Measurements from ENCODE around the gene EVPLL.
"Not testable (repeated sequence)": the region's sequence is repeated elsewhere in the genome, so short reads cannot be mapped to it uniquely, and the experiment has no call there.

The EVPLL gene

DNA sequence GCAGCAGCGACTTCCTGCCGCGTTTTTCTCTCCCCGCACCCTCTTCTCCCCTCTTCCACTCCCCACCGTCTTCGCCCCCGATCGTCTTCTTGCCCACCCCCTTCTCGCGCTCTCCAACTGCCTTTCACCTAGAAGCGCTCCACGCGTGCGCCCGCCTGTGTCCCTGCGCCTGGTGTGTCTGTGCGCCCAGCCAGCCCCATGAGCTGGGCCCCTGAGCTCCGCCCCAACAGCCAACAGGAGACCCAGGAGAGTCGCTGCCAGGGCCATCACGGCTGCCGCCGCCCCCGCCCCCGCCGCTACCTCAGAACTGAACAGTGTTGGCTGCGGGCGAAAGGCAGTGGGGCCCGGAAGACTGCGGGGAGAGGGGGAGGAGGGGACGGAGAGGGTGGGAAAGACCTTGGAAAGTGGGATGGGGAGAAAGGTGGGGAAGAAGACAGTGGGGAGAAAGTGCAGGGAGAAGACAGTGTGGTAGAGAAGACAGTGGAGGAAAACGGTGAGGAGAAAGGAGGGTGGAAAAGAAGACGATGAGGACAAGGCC lies 34.5 kb downstream of the EVPLL start:
- not testable (repeated sequence) for H3K27ac ChIP-seq (ENCODE audit: low read length)
- H3K9ac ChIP-seq (ENCODE audit: low read length) = 0 out of 2 replicates have a peak overlapping the region, but pooled peaks have one; percentile 32

DNA sequence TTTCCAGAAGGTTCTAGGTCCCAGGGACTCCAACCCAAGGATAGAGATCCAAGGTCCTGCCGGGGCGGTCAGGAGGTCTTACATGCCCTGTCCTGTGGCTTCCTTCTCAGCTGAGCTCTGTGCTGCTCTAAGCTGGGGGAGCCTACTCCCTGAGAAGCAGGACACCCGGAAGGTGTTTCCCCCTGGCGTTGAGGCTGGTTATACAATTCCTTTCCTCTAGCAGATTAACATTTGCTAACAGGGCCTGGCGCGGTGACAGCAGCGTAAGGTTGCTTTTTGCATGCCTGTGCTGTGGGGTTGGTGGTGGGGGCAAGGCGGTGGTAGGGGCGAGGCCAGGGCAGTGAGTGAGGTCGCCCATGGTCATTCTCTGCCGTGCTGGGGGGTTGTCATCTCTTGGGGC lies 43.9 kb downstream of the EVPLL start:
- H3K27me3 ChIP-seq (ENCODE audit: low read depth, low read length); H3K36me3 ChIP-seq (replicated peaks; ENCODE audit: low read depth, low read length); H3K9me3 ChIP-seq (ENCODE audit: insufficient read depth, low read length); H3K27ac ChIP-seq (ENCODE audit: low read length); H2AFZ ChIP-seq (ENCODE audit: low read depth, low read length); H4K20me1 ChIP-seq (ENCODE audit: insufficient read depth, low read length); H3K4me3 ChIP-seq (ENCODE audit: low read length); H3K9ac ChIP-seq (ENCODE audit: low read length); H3K79me2 ChIP-seq (ENCODE audit: low read length); H3K4me1 ChIP-seq (ENCODE audit: low read length); H3K4me2 ChIP-seq (ENCODE audit: low read length): not testable (repeated sequence)

More for the DNA sequence above, 34.5 kb downstream of the EVPLL start:
- not testable (repeated sequence) for H3K79me2 ChIP-seq (ENCODE audit: low read length); H2AFZ ChIP-seq (ENCODE audit: low read depth, low read length); H4K20me1 ChIP-seq (ENCODE audit: insufficient read depth, low read length); H3K27me3 ChIP-seq (ENCODE audit: low read depth, low read length); H3K9me3 ChIP-seq (ENCODE audit: insufficient read depth, low read length); H3K36me3 ChIP-seq (replicated peaks; ENCODE audit: low read depth, low read length); H3K4me1 ChIP-seq (ENCODE audit: low read length); H3K4me2 ChIP-seq (ENCODE audit: low read length)
- 0 out of 2 replicates have a peak overlapping the region, but pooled peaks have one; percentile 61 for H3K4me3 ChIP-seq (ENCODE audit: low read length)

GRCh38 chr17:18422464-18422863 lies 44.9 kb downstream of the EVPLL start:
- H3K4me1 ChIP-seq (ENCODE audit: low read length); H3K9ac ChIP-seq (ENCODE audit: low read length); H3K27me3 ChIP-seq (ENCODE audit: low read depth, low read length); H3K79me2 ChIP-seq (ENCODE audit: low read length); H3K4me2 ChIP-seq (ENCODE audit: low read length); H4K20me1 ChIP-seq (ENCODE audit: insufficient read depth, low read length); H3K36me3 ChIP-seq (replicated peaks; ENCODE audit: low read depth, low read length); H3K9me3 ChIP-seq (ENCODE audit: insufficient read depth, low read length); H3K27ac ChIP-seq (ENCODE audit: low read length); H2AFZ ChIP-seq (ENCODE audit: low read depth, low read length); H3K4me3 ChIP-seq (ENCODE audit: low read length): not testable (repeated sequence)

- H3K4me1 ChIP-seq (ENCODE audit: low read length); H3K4me3 ChIP-seq (ENCODE audit: low read length): not testable (repeated sequence)
Measured at GRCh38 chr17:18423015-18423414, 45.4 kb downstream of the EVPLL start.

DNA sequence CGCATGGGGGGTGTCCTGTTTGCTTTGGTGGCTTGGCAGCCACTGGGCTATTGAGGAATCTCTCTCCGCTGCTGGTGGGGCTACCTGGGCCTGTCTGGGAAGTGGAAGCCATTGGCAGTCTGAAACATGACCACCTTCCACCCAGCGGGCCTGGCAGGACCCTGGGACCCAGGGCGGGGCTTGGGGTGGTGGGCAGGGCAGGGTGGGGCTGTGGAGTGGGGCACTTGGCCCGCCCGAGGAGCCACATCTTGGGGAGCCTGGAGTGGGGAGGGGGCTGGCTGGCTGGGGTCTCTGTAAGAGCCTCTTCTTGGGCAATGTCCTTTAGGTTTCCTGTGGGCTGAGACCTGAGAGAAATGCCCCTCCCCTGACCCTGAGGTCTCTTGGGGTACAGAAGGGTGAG lies 48.0 kb downstream of the EVPLL start:
- not testable (repeated sequence) for H3K27me3 ChIP-seq (ENCODE audit: low read depth, low read length); H3K9ac ChIP-seq (ENCODE audit: low read length); H3K79me2 ChIP-seq (ENCODE audit: low read length); H3K4me1 ChIP-seq (ENCODE audit: low read length); H3K27ac ChIP-seq (ENCODE audit: low read length); H3K4me2 ChIP-seq (ENCODE audit: low read length); H3K4me3 ChIP-seq (ENCODE audit: low read length); H3K36me3 ChIP-seq (replicated peaks; ENCODE audit: low read depth, low read length); H2AFZ ChIP-seq (ENCODE audit: low read depth, low read length); H4K20me1 ChIP-seq (ENCODE audit: insufficient read depth, low read length); H3K9me3 ChIP-seq (ENCODE audit: insufficient read depth, low read length)

More at GRCh38 chr17:18423015-18423414, 45.4 kb downstream of the EVPLL start:
- H3K36me3 ChIP-seq (replicated peaks; ENCODE audit: low read depth, low read length); H3K9ac ChIP-seq (ENCODE audit: low read length); H3K27ac ChIP-seq (ENCODE audit: low read length); H4K20me1 ChIP-seq (ENCODE audit: insufficient read depth, low read length); H3K9me3 ChIP-seq (ENCODE audit: insufficient read depth, low read length); H3K27me3 ChIP-seq (ENCODE audit: low read depth, low read length); H3K79me2 ChIP-seq (ENCODE audit: low read length); H2AFZ ChIP-seq (ENCODE audit: low read depth, low read length); H3K4me2 ChIP-seq (ENCODE audit: low read length): not testable (repeated sequence)

- not testable (repeated sequence) for H2AFZ ChIP-seq (ENCODE audit: low read depth, low read length); H3K4me3 ChIP-seq (ENCODE audit: low read length); H3K9ac ChIP-seq (ENCODE audit: low read length); H3K79me2 ChIP-seq (ENCODE audit: low read length); H3K36me3 ChIP-seq (replicated peaks; ENCODE audit: low read depth, low read length); H3K4me2 ChIP-seq (ENCODE audit: low read length); H3K4me1 ChIP-seq (ENCODE audit: low read length); H3K27ac ChIP-seq (ENCODE audit: low read length); H3K27me3 ChIP-seq (ENCODE audit: low read depth, low read length); H3K9me3 ChIP-seq (ENCODE audit: insufficient read depth, low read length); H4K20me1 ChIP-seq (ENCODE audit: insufficient read depth, low read length)
Measured at GRCh38 chr17:18426639-18427038, 49.1 kb downstream of the EVPLL start.

DNA sequence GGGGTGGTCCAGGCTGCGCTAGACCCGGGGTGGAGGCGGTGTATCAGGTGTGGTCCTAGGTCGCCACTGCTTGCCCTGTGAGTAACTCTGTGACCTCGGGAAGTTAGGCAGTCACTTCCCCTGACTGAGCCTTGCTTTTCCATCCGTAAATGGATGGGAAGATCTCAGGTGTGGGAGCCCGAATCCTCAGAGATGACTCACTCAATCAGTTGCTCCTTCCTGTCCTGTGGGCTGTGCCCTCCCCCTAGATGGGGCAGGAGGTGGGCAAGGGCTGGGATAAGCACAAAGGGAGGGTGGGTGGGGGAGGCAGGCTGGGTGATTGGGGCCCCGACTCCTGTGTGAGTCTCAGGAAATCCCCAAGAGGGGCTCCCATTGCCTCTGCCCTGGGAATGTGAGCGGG lies 54.6 kb downstream of the EVPLL start:
- H4K20me1 ChIP-seq (ENCODE audit: insufficient read depth, low read length); H3K9ac ChIP-seq (ENCODE audit: low read length); H3K4me1 ChIP-seq (ENCODE audit: low read length); H3K4me3 ChIP-seq (ENCODE audit: low read length); H3K36me3 ChIP-seq (replicated peaks; ENCODE audit: low read depth, low read length); H3K27me3 ChIP-seq (ENCODE audit: low read depth, low read length); H3K79me2 ChIP-seq (ENCODE audit: low read length); H3K9me3 ChIP-seq (ENCODE audit: insufficient read depth, low read length); H2AFZ ChIP-seq (ENCODE audit: low read depth, low read length); H3K27ac ChIP-seq (ENCODE audit: low read length); H3K4me2 ChIP-seq (ENCODE audit: low read length): not testable (repeated sequence)

Measured in OCI-LY3 (cell line).